Prostate gland (tissue), 2 donors: ENCODE results near the gene MAP1B.

Experiments
- POLR2A ChIP-seq: fragments of 450-650 bp; IDR thresholded peaks from one replicate; pipeline ENCODE4 v1.6.1; 2016; ENCODE audit warnings: antibody characterized with exemption, mild to moderate bottlenecking
- POLR2AphosphoS5 ChIP-seq: sonication (generic); formaldehyde crosslinking; IDR thresholded peaks from one replicate; pipeline ENCODE4 v1.6.1; 2017; ENCODE audit warnings: antibody characterized with exemption
- TF ChIP-seq, protein P1 (sequence below), 4 experiments: fragments of 200-600 bp in 2 of 4; fragments of 450-650 bp in 2 of 4; sonication (generic) in 2 of 4; IDR thresholded peaks; 1 replicate in 3 of 4; 2 replicates in 1 of 4; pipeline ENCODE4 v1.5.1; 2016 to 2019; ENCODE audit warnings: antibody characterized with exemption in 4 of 4, mild to moderate bottlenecking in 2 of 4, moderate library complexity in 2 of 4

DNA sequence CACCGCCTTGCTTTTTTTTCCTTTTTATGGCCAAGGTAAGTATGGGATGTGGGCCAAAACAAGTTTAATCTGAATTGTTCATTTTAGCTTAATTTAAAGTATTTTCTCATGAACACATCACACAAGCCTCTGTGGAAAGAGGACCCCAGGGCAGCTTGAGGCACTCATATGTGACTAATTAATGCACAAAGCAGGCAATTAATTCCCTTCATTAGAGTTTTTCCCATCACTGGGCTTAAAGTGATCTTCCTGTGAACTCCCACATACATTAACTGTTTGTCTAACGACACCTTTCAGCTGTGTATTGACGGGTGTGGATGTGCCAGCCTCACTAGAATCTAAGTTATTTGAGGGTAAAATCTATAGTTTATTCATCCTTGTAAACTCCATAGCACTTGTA, 109.5 kb downstream of the MAP1B start:
- no peak for TF ChIP-seq POLR2A
- TF ChIP-seq POLR2AphosphoS5: no peak
- TF ChIP-seq, protein P1, sequence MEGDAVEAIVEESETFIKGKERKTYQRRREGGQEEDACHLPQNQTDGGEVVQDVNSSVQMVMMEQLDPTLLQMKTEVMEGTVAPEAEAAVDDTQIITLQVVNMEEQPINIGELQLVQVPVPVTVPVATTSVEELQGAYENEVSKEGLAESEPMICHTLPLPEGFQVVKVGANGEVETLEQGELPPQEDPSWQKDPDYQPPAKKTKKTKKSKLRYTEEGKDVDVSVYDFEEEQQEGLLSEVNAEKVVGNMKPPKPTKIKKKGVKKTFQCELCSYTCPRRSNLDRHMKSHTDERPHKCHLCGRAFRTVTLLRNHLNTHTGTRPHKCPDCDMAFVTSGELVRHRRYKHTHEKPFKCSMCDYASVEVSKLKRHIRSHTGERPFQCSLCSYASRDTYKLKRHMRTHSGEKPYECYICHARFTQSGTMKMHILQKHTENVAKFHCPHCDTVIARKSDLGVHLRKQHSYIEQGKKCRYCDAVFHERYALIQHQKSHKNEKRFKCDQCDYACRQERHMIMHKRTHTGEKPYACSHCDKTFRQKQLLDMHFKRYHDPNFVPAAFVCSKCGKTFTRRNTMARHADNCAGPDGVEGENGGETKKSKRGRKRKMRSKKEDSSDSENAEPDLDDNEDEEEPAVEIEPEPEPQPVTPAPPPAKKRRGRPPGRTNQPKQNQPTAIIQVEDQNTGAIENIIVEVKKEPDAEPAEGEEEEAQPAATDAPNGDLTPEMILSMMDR (IDR thresholded peaks at IDR 0.05): no peak
